GM19324 (cell line): ENCODE measurements around the gene ANKS1A.

ENCODE experiments used
- ATAC-seq: cut with Tn5 transposase; IDR thresholded peaks from one replicate; pipeline ENCODE4 v1.9.1; 2021; ENCODE audit warnings: mild to moderate bottlenecking, moderate library complexity; ENCODE audit not compliant: unreplicated experiment, low FRiP score

Gene ANKS1A

GRCh38 chr6:34953061-34954025 is 64.3 kb downstream of the ANKS1A start:
- ATAC-seq, result no peak

DNA sequence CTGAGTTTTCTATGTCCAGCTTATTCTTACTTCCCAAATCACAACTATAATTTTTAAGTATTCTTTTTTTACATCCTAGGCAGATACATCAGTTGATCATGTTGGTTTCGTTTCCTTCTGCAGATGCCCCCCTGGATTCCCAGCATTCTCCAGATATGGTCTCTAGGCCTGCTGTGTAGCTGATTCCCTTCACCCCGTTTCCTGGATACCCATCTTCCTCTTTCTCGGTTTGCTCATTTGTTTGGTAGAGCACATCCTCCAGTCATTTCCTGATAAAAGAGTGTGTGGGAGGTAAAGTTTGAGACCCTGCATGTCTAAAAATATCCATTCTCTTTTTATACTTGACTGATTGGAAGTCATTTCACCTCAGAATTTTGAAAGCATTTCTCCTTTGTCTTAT is 66.4 kb downstream of the ANKS1A start:
- no peak for ATAC-seq

GRCh38 chr6:34957231-34957783 is 68.3 kb downstream of the ANKS1A start:
- no peak for ATAC-seq

DNA sequence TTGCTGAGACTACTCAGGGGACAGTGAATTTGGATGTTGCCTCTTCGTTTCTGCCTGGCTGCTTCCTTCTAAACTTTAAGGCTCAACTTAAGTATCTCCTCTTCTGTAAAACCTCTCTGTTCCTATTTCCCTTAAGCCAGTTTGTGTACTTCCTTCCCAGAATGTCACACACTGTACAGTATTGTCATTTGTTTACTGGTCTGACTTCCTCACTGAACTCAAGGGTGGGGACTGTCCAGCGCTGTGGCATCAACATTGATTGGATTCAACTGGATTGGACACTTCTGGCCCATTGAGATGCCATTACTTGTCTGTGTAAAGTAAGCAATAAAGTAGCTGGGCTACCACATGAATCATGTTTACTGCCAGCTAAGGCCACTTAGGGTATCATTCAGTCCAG is 69.7 kb downstream of the ANKS1A start:
- ATAC-seq, result no peak

DNA sequence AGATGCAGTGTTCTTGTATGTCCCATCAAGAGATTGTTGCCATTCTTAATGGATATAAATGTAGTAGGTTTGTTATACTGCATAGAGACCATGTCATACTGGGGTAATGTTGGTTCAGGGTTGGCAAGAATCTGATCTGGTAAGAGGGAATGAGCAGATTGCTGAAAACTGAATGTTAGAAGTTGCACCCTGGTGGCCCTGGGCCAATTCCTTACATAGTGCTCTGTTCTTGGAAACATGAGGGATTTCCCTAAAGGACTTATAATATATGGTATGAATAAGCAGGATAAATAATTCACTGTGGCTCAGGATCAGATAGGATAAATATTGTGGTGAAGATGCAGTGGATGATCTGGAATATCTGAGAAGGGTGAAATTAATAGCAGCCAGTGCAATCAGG is 70.2 kb downstream of the ANKS1A start:
- no peak for ATAC-seq

- ATAC-seq, result no peak
These were observed 72.0 kb downstream of the ANKS1A start for GRCh38 chr6:34961082-34961481.

DNA sequence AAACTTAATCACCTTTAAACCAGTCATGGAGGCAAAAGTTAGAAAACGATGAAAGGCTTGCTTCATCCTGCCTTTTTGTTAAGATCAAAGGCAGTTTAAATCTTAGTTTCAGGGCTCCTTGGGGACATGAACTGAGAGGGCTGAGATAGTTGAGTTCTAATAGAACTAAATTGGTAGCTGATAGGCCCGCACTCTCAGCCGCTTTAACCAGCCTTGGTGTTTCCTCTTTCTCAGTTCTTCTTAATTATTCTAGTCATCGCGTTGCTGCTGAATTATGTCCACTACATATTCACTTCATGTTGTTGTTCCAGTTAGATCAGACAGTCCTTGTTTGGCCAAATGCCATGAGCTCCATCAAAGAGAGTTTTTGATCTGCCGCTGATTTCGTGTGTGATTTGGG is 72.5 kb downstream of the ANKS1A start:
- ATAC-seq, result no peak

GRCh38 chr6:34964564-34964963 is 75.5 kb downstream of the ANKS1A start:
- ATAC-seq, result no peak

GRCh38 chr6:34967461-34967860 is 78.4 kb downstream of the ANKS1A start:
- no peak for ATAC-seq

DNA sequence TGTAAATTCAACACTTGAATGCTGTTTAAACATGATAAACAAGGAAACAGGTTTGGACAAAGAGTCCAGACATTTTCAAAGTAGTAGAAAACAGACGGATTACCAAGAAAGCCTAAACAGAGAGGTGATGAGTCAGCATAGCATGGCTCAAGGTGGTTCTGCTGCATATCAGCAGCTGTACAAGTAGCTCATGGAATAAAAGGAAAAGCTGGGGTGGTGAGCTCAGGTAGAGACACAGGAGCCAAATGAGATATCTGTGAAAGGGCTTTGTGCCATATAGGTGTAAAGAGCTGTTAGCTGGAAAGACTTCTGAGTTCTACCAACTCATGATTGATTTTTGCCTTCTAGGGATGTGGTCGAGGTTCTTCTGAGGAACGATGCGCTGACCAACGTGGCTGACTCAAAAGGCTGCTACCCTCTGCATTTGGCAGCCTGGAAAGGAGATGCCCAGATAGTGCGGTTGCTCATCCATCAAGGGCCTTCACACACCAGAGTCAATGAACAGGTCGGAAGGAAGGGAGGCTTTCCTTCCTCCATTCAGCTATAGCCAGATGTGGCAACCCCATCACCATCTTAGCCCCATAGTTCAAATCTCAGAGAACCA is 80.7 kb downstream of the ANKS1A start:
- ATAC-seq, result no peak

DNA sequence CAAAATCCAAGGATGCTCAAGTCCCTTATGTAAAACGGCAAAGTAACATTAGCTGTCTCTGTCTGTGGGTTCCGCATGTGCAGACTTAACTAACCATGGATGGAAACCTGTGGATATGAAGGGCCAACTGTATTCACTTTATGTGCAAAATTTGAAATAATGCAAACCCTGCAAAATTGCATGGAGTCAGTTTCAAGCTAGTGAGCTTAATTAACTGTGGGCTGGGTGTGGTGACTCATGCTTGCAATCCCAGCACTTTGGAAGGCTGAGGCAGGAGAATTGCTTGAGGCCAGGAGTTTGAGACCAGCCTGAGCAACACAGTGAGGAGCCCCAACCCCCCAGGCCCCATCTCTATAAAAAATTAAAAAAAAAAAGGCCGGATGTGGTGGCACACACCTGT is 81.4 kb downstream of the ANKS1A start:
- ATAC-seq, result no peak

GRCh38 chr6:34970957-34971356 is 81.9 kb downstream of the ANKS1A start:
- ATAC-seq, result no peak

GRCh38 chr6:34973547-34974248 is 84.6 kb downstream of the ANKS1A start:
- no peak for ATAC-seq

GRCh38 chr6:34974249-34974642 is 85.2 kb downstream of the ANKS1A start:
- ATAC-seq, result no peak

GRCh38 chr6:34976239-34976638 is 87.2 kb downstream of the ANKS1A start:
- no peak for ATAC-seq

- no peak for ATAC-seq
These were observed 90.2 kb downstream of the ANKS1A start for GRCh38 chr6:34979218-34979617.

DNA sequence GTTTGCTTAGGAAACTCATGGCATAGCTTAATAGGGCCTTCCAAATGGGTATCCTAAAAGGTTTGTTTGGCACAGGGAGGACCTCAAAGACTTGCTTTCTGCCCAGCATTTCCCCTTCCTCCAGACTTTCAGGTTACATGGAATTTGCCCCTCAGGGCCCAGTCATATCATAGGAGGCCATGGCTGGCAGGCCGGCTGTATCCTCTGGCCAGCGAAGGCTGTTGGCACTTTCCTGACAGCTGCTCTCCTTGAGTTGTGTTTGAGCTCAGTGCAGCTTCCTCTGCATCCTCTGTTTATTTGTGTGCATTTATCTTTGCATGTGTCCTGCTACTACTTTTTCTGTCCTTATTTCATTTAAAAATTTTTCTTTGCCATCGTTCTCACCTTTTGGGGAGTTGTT is 90.9 kb downstream of the ANKS1A start:
- ATAC-seq, result no peak

- no peak for ATAC-seq
These were observed 92.3 kb downstream of the ANKS1A start for GRCh38 chr6:34981366-34981765.

- ATAC-seq, result no peak
These were observed 92.9 kb downstream of the ANKS1A start for GRCh38 chr6:34981951-34982350.

DNA sequence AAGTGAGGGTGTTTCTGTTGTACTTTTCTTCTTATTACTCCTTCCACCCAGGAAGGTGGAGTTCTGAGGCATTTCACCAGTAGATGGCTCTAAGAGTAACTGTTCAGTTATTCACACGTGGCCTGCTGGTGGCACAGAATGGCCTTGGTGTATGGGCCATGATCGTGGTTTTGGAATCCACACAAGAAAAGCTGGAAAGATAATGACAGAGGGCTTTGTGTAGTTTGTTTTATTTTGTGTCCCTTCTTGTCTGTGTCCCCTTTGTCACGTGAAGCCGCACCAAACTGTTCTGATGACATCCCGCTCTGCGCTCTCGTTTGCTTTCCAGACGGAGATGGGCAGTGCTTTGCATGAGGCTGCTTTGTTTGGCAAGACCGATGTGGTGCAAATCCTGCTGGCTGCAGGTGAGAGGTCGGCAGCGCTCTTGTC is 93.4 kb downstream of the ANKS1A start:
- ATAC-seq, result no peak

DNA sequence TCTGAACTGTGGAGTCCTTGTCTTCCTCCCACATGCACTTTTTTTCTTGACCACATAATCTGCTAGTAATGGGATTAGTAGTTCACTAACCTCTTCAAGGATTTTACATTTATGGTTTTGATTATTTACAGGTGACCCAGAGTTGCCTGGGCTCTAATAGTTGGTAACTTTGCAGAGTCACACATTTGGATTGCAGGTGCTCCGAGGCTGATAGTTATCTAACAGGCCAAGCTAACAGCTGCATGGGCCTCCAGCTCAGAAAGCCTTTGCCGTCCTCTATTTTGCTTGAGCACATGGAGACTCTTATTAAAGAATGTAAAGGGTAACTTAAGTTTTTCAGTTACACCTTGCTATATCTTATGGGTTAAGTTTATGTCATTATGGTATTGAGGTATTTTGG is 95.4 kb downstream of the ANKS1A start:
- no peak for ATAC-seq
